ENCODE results near the gene TAF4B. TPM values are rescaled to one million over a fixed set of nuclear protein-coding genes. Genes with fewer than 3 reads are reported as not detected.
"Not testable (repeated sequence)": the region's sequence is repeated elsewhere in the genome, so short reads cannot be mapped to it uniquely, and the experiment has no call there.

The TAF4B gene
- total and polyA plus RNA-seq, 12 donors, result 0.73 to 1.8 (median 1.5) TPM

GRCh38 chr18:26227051-26227670, 916 bp downstream of the TAF4B start:
- intact Hi-C loops (cut with DNase I), result loop anchor here in 5 of 10 donors (2.0 to 10.0 kb wide), 3 partner anchors 132 to 138 kb away; partner anchors contain the start of gene SS18 (in 4 of the 5)
- DNase-seq, result peak in 1 of 2 donors; percentile 5
- H3K9me3 ChIP-seq, result no peaks in the 10 kb centered on the region
- peak overlapping the region; percentile 68 to 89 (median 80) for H3K4me3 ChIP-seq
- TF ChIP-seq, protein P1, sequence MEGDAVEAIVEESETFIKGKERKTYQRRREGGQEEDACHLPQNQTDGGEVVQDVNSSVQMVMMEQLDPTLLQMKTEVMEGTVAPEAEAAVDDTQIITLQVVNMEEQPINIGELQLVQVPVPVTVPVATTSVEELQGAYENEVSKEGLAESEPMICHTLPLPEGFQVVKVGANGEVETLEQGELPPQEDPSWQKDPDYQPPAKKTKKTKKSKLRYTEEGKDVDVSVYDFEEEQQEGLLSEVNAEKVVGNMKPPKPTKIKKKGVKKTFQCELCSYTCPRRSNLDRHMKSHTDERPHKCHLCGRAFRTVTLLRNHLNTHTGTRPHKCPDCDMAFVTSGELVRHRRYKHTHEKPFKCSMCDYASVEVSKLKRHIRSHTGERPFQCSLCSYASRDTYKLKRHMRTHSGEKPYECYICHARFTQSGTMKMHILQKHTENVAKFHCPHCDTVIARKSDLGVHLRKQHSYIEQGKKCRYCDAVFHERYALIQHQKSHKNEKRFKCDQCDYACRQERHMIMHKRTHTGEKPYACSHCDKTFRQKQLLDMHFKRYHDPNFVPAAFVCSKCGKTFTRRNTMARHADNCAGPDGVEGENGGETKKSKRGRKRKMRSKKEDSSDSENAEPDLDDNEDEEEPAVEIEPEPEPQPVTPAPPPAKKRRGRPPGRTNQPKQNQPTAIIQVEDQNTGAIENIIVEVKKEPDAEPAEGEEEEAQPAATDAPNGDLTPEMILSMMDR (IDR thresholded peaks at IDR 0.05), result no peak
- no peak for ATAC-seq
- H3K27ac ChIP-seq, result peak overlapping the region; percentile 3 to 76 (median 48)
- WGBS, 2 donors, result 19% methylated on average over 28 of the region's 28 CpGs
- peaks cover 0 to 7% (median 0%) of the 10 kb centered on the region in 7 donors for H3K27me3 ChIP-seq
- H3K36me3 ChIP-seq, result no peaks in the 10 kb centered on the region
- H3K4me1 ChIP-seq, result peaks cover 0 to 25% (median 9%) of the 10 kb centered on the region in 9 donors

- no peaks in the 10 kb centered on the region for H3K36me3 ChIP-seq
- ATAC-seq (no peak), DNase-seq (no peak)
- no peak overlapping the region for H3K27ac ChIP-seq
- 92% methylated on average over 6 of the region's 6 CpGs for WGBS, 2 donors
- intact Hi-C loops (cut with DNase I), result loop anchor here in 4 of 10 donors (5.0 to 10.0 kb wide), 2 partner anchors 134 to 136 kb away; partner anchors contain the start of gene SS18 (in 4 of the 4)
- H3K4me1 ChIP-seq, result peaks cover 0 to 25% (median 9%) of the 10 kb centered on the region in 9 donors
- H3K4me3 ChIP-seq, result no peak overlapping the region
- H3K27me3 ChIP-seq, result peaks cover 0 to 7% (median 0%) of the 10 kb centered on the region in 7 donors
- H3K9me3 ChIP-seq, result no peaks in the 10 kb centered on the region
- TF ChIP-seq, protein P1 (IDR thresholded peaks at IDR 0.05), result no peak
Observed at GRCh38 chr18:26228562-26229260, 2.5 kb downstream of the TAF4B start.

- no peaks in the 10 kb centered on the region for H3K36me3 ChIP-seq
- ATAC-seq (no peak), DNase-seq (no peak)
- no peaks in the 10 kb centered on the region for H3K9me3 ChIP-seq
- no peak overlapping the region for H3K27ac ChIP-seq
- H3K27me3 ChIP-seq, result peaks cover 0 to 7% (median 0%) of the 10 kb centered on the region in 7 donors
- no peak overlapping the region for H3K4me3 ChIP-seq
- TF ChIP-seq, protein P1 (IDR thresholded peaks at IDR 0.05), result no peak
- WGBS, 2 donors, result 81 to 83% methylated on average over 8 of the region's 8 CpGs
- peaks cover 0 to 25% (median 9%) of the 10 kb centered on the region in 9 donors for H3K4me1 ChIP-seq
- intact Hi-C loops (cut with DNase I), result loop anchor here in 1 of 10 donors (10.0 kb wide), 1 partner anchor 424 kb away; no protein-coding TSS in a partner anchor
Observed at GRCh38 chr18:26230497-26230896, 4.3 kb downstream of the TAF4B start.

GRCh38 chr18:26233208-26233607, 7.0 kb downstream of the TAF4B start:
- WGBS, 2 donors, result 63 to 65% methylated on average over 5 of the region's 5 CpGs
- ATAC-seq, result no peak
- intact Hi-C loops (cut with DNase I), result loop anchor here in 1 of 10 donors (10.0 kb wide), 1 partner anchor 422 kb away; no protein-coding TSS in a partner anchor

DNA sequence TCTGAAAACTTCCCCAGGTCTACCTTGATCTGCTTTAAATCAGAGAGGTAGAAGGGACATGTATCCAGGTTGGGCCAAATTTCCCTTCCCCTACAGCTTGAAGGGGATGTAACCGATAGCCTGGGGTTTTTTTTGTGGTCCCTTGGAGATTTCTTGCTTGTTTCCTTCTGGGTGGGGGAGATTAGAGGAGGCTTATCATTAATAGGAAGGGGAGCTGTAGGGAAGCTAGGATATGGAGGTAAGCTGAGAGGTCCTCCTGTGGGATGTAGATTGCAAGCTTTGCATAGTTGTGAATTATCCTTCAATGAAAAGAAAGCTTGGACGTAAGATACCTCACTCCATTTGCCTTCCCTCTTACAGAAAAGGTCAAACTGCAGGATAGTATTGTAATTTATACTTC, 11.1 kb downstream of the TAF4B start:
- H3K4me3 ChIP-seq, H3K36me3 ChIP-seq, ATAC-seq, H3K27ac ChIP-seq, H3K27me3 ChIP-seq, DNase-seq, H3K4me1 ChIP-seq: not testable (repeated sequence)
- intact Hi-C loops (cut with DNase I), result loop anchor here in 1 of 10 donors (10.0 kb wide), 1 partner anchor 417 kb away; no protein-coding TSS in a partner anchor
- H3K9me3 ChIP-seq, result peaks cover 0 to 23% (median 0%) of the 10 kb centered on the region in 11 donors
- WGBS, 2 donors, result 68 to 80% methylated on average over 2 of the region's 2 CpGs

More at GRCh38 chr18:26233208-26233607, 7.0 kb downstream of the TAF4B start:
- H3K27ac ChIP-seq, result no peak overlapping the region
- H3K27me3 ChIP-seq, result no peaks in the 10 kb centered on the region
- H3K4me3 ChIP-seq, result no peak overlapping the region
- H3K36me3 ChIP-seq, result no peaks in the 10 kb centered on the region
- no peak for DNase-seq
- TF ChIP-seq, protein P1 (IDR thresholded peaks at IDR 0.05), result no peak
- no peaks in the 10 kb centered on the region for H3K9me3 ChIP-seq
- H3K4me1 ChIP-seq, result peaks cover 0 to 7% (median 0%) of the 10 kb centered on the region in 9 donors

- intact Hi-C loops (cut with DNase I), result loop anchor here in 1 of 10 donors (10.0 kb wide), 1 partner anchor 416 kb away; no protein-coding TSS in a partner anchor
- H3K4me3 ChIP-seq, H3K36me3 ChIP-seq, DNase-seq, ATAC-seq, H3K27ac ChIP-seq, H3K4me1 ChIP-seq, H3K27me3 ChIP-seq: not testable (repeated sequence)
- whole genome bisulfite sequencing, 2 donors, result 96% methylated on average over 4 of the region's 4 CpGs
- H3K9me3 ChIP-seq, result peaks cover 0 to 37% (median 5%) of the 10 kb centered on the region in 11 donors
Observed at GRCh38 chr18:26238718-26239117, 12.5 kb downstream of the TAF4B start.

DNA sequence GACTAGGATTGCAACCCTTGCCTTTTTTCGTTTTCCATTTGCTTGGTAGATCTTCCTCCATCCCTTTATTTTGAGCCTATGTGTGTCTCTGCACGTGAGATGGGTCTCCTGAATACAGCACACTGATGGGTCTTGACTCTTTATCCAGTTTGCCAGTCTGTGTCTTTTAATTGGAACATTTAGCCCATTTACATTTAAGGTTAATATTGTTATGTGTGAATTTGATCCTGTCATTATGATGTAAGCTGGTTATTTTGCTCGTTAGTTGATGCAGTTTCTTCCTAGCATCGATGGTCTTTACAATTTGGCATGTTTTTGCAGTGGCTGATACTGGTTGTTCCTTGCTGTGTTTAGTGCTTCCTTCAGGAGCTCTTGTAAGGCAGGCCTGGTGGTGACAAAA, 16.1 kb downstream of the TAF4B start:
- ATAC-seq; H3K4me3 ChIP-seq; H3K27ac ChIP-seq; H3K4me1 ChIP-seq; DNase-seq; intact Hi-C loops (cut with DNase I); H3K36me3 ChIP-seq; H3K27me3 ChIP-seq: not testable (repeated sequence)
- peaks cover 0 to 52% (median 14%) of the 10 kb centered on the region in 11 donors for H3K9me3 ChIP-seq
- WGBS, 2 donors, result 85 to 86% methylated on average over 3 of the region's 4 CpGs

Measured in heart right ventricle (tissue), 16 donors.